Lower leg skin (tissue), 3 donors: Measurements from ENCODE around the gene PSRC1.

Source experiments
- CTCF ChIP-seq, 3 donors: fragments of 450-650 bp; IDR thresholded peaks; one replicate each; pipeline ENCODE4 v1.5.1; 2016; ENCODE audit warnings: antibody characterized with exemption in 3 of 3, mild to moderate bottlenecking in 3 of 3, moderate library complexity in 2 of 3
- POLR2A ChIP-seq, 2 donors: fragments of 450-650 bp; IDR thresholded peaks; one replicate each; pipeline ENCODE4 v1.6.1; 2016 to 2017; ENCODE audit warnings: antibody characterized with exemption in 2 of 2, mild to moderate bottlenecking in 1 of 2, moderate library complexity in 1 of 2

- TF ChIP-seq CTCF (IDR thresholded peaks at IDR 0.05): no peak
- no peak for TF ChIP-seq POLR2A (IDR thresholded peaks at IDR 0.05)
Observed at GRCh38 chr1:109249654-109250401, 33.1 kb downstream of the PSRC1 start.
